HepG2 (cell line): ENCODE data around the gene BABAM2. TPM values are rescaled to one million over a fixed set of nuclear protein-coding genes. Genes with fewer than 3 reads are reported as not detected.
A peak's percentile ranks its signal among the peaks of the same experiment; 100 is the strongest.

Source experiments
- CCAR2 ChIP-seq: fragments of 200-400 bp; formaldehyde crosslinking; optimal IDR thresholded peaks from 2 replicates; pipeline ENCODE3; 2018; ENCODE audit warnings: low read depth, mild to moderate bottlenecking, low read length, moderate library complexity
- CEBPG ChIP-seq: IDR thresholded peaks from 2 replicates; pipeline ENCODE4 v1.6.1; 2016
- CERS6 ChIP-seq: sonication (generic); formaldehyde crosslinking; IDR thresholded peaks from 2 replicates; pipeline ENCODE4 v1.5.0; 2020; ENCODE audit warnings: missing genetic modification reagents
- DNMT3B ChIP-seq: conservative IDR thresholded peaks from 2 replicates; pipeline ENCODE4 v1.6.1; 2016; ENCODE audit warnings: missing biosample characterization, control low read depth
- DPF2 ChIP-seq: sonication (generic); formaldehyde crosslinking; IDR thresholded peaks from 2 replicates; pipeline ENCODE4 v1.4.0; 2020; ENCODE audit warnings: mild to moderate bottlenecking, low read depth, missing genetic modification reagents, borderline replicate concordance
- GZF1 ChIP-seq: sonication (generic); formaldehyde crosslinking; IDR thresholded peaks from 2 replicates; pipeline ENCODE4 v1.5.1; 2020; ENCODE audit warnings: mild to moderate bottlenecking, missing genetic modification reagents
- HDAC1 ChIP-seq: sonication (generic); formaldehyde crosslinking; IDR thresholded peaks from 2 replicates; pipeline ENCODE4 v1.5.1; 2020; ENCODE audit warnings: mild to moderate bottlenecking, missing genetic modification reagents
- HMG20A ChIP-seq: IDR thresholded peaks from 2 replicates; pipeline ENCODE4 v1.6.1; 2016; ENCODE audit warnings: borderline replicate concordance
- HOXA5 ChIP-seq: sonication (generic); formaldehyde crosslinking; IDR thresholded peaks from 2 replicates; pipeline ENCODE4 v1.4.0; 2020; ENCODE audit warnings: missing genetic modification reagents
- MED8 ChIP-seq: sonication (generic); formaldehyde crosslinking; IDR thresholded peaks from 2 replicates; pipeline ENCODE4 v1.8.1; 2023; ENCODE audit warnings: mild to moderate bottlenecking, missing genetic modification reagents; ENCODE audit not compliant: insufficient replicate concordance
- MTA3 ChIP-seq: sonication (generic); formaldehyde crosslinking; IDR thresholded peaks from 2 replicates; pipeline ENCODE4 v1.4.0; 2020; ENCODE audit warnings: missing genetic modification reagents
- NCOA1 ChIP-seq: sonication (generic); formaldehyde crosslinking; IDR thresholded peaks from 2 replicates; pipeline ENCODE4 v1.9.0; 2021; ENCODE audit warnings: missing genetic modification reagents
- NCOA5 ChIP-seq: sonication (generic); formaldehyde crosslinking; IDR thresholded peaks from 2 replicates; pipeline ENCODE4 v1.4.0; 2020; ENCODE audit warnings: missing genetic modification reagents
- PBX2 ChIP-seq: IDR thresholded peaks from 2 replicates; pipeline ENCODE4 v1.6.1; 2016; ENCODE audit warnings: control low read depth
- SKIL ChIP-seq: sonication (generic); formaldehyde crosslinking; IDR thresholded peaks from 2 replicates; pipeline ENCODE4 v1.8.0; 2022; ENCODE audit warnings: missing genetic modification reagents, mild to moderate bottlenecking, moderate library complexity, borderline replicate concordance
- SMYD3 ChIP-seq: sonication (generic); formaldehyde crosslinking; IDR thresholded peaks from 2 replicates; pipeline ENCODE4 v1.8.1; 2023; ENCODE audit warnings: mild to moderate bottlenecking, missing genetic modification reagents
- SP5 ChIP-seq: IDR thresholded peaks from 2 replicates; pipeline ENCODE4 v1.6.1; 2016; ENCODE audit warnings: low read depth, borderline replicate concordance
- TEF ChIP-seq: sonication (generic); formaldehyde crosslinking; IDR thresholded peaks from 2 replicates; pipeline ENCODE4 v1.5.0; 2020; ENCODE audit warnings: missing genetic modification reagents
- ZBTB38 ChIP-seq: sonication (generic); formaldehyde crosslinking; IDR thresholded peaks from 2 replicates; pipeline ENCODE4 v1.5.1; 2020; ENCODE audit warnings: mild to moderate bottlenecking, missing genetic modification reagents
- ZBTB8A ChIP-seq: sonication (generic); formaldehyde crosslinking; IDR thresholded peaks from 2 replicates; pipeline ENCODE4 v1.4.0; 2020; ENCODE audit warnings: mild to moderate bottlenecking, low read depth, missing genetic modification reagents, borderline replicate concordance
- ZFP90 ChIP-seq: sonication (generic); formaldehyde crosslinking; IDR thresholded peaks from 2 replicates; pipeline ENCODE4 v1.8.0; 2022; ENCODE audit warnings: missing genetic modification reagents, mild to moderate bottlenecking, inconsistent platforms, borderline replicate concordance
- ZMAT3 ChIP-seq: sonication (generic); formaldehyde crosslinking; conservative IDR thresholded peaks from 2 replicates; pipeline ENCODE4 v1.7.0; 2021; ENCODE audit warnings: missing genetic modification reagents
- ZNF138 ChIP-seq: sonication (generic); formaldehyde crosslinking; IDR thresholded peaks from 2 replicates; pipeline ENCODE4 v1.5.0; 2020; ENCODE audit warnings: mild to moderate bottlenecking, low read depth, missing genetic modification reagents
- ZNF180 ChIP-seq: sonication (generic); formaldehyde crosslinking; IDR thresholded peaks from 2 replicates; pipeline ENCODE4 v1.4.0; 2020; ENCODE audit warnings: low read depth, missing genetic modification reagents, borderline replicate concordance
- ZNF234 ChIP-seq: sonication (generic); formaldehyde crosslinking; conservative IDR thresholded peaks from 2 replicates; pipeline ENCODE4 v1.5.1; 2020; ENCODE audit warnings: mild to moderate bottlenecking, missing genetic modification reagents
- ZNF382 ChIP-seq: sonication (generic); formaldehyde crosslinking; IDR thresholded peaks from 2 replicates; pipeline ENCODE4 v1.5.0; 2020; ENCODE audit warnings: missing genetic modification reagents, mild to moderate bottlenecking, borderline replicate concordance
- ZNF414 ChIP-seq: sonication (generic); formaldehyde crosslinking; IDR thresholded peaks from 2 replicates; pipeline ENCODE4 v1.5.0; 2020; ENCODE audit warnings: missing genetic modification reagents
- ZNF879 ChIP-seq: sonication (generic); formaldehyde crosslinking; IDR thresholded peaks from 2 replicates; pipeline ENCODE4 v1.8.1; 2023; ENCODE audit warnings: missing genetic modification reagents
- polyA plus RNA-seq, 8 experiments: library from polyadenylated mRNA; depleted of rRNA in 3 of 8; stranded (reverse) in 7 of 8; unstranded in 1 of 8; fragments of >200 nt; fragmentation: Illumina TruSeq in 4 of 8; extraction: Trizol in 4 of 8; gene quantifications; 2 replicates each; pipeline versions ENCODE4 v1.2.1 to v1.2.3, GENCODE V29; 2011 to 2016; ENCODE audit warnings: low read depth in 4 of 8, missing spikeins in 1 of 8, mixed read lengths in 1 of 8; ENCODE audit not compliant: insufficient read depth in 1 of 8
- total RNA-seq, 5 experiments: library from RNA; depleted of rRNA; stranded (reverse); fragments of >200 nt; fragmentation: Illumina TruSeq; extraction: Trizol; gene quantifications; 2 replicates each; pipeline ENCODE4 v1.2.3, GENCODE V29; 2016; ENCODE audit warnings: low read depth in 1 of 5

The BABAM2 gene
- total and polyA plus RNA-seq, 2 of the 13 experiments (the other 11 are each of a cell fraction or from before 2014, with no cell fraction given): 24.9 to 28.0 TPM

GRCh38 chr2:27929916-27930486, 39.5 kb downstream of the BABAM2 start (continued):
- no peak for TF ChIP-seq SMYD3 (CRISPR knock-in tag)
- no peak for TF ChIP-seq ZBTB8A (CRISPR knock-in tag)
- TF ChIP-seq DPF2 (CRISPR knock-in tag): no peak
- TF ChIP-seq CCAR2: no peak
- no peak for TF ChIP-seq HDAC1 (CRISPR knock-in tag)
- TF ChIP-seq ZFP90 (CRISPR knock-in tag): no peak
- TF ChIP-seq MTA3 (CRISPR knock-in tag): no peak
- TF ChIP-seq SKIL (CRISPR knock-in tag): no peak
- no peak for TF ChIP-seq HOXA5 (CRISPR knock-in tag)
- no peak for TF ChIP-seq NCOA5 (CRISPR knock-in tag)
- peak; percentile 64 for TF ChIP-seq CEBPG (CRISPR knock-in tag)
- no peak for TF ChIP-seq ZMAT3 (CRISPR knock-in tag)
- TF ChIP-seq ZNF382: no peak
- no peak for TF ChIP-seq ZBTB38 (CRISPR knock-in tag)
- peak; percentile 73 for TF ChIP-seq SP5
- TF ChIP-seq ZNF414 (CRISPR knock-in tag): no peak
- no peak for TF ChIP-seq MED8 (CRISPR knock-in tag)
- TF ChIP-seq GZF1: no peak
- no peak for TF ChIP-seq ZNF879 (CRISPR knock-in tag)
- peak; percentile 71 for TF ChIP-seq PBX2 (CRISPR knock-in tag)
- no peak for TF ChIP-seq ZNF138 (CRISPR knock-in tag)
- no peak for TF ChIP-seq TEF (CRISPR knock-in tag)
- no peak for TF ChIP-seq ZNF180 (CRISPR knock-in tag)
- TF ChIP-seq HMG20A: 0 out of 2 replicates have a peak, but pooled peaks have one; percentile 22
- no peak for TF ChIP-seq CERS6 (CRISPR knock-in tag)
- TF ChIP-seq ZNF234 (CRISPR knock-in tag): no peak
- no peak for TF ChIP-seq NCOA1 (CRISPR knock-in tag)
- no peak for TF ChIP-seq DNMT3B (CRISPR knock-in tag)
